ENCODE measurements around the gene RRP1B.

GRCh38 chr21:43723648-43724047 is 64.3 kb downstream of the RRP1B start:
- TF ChIP-seq POLR2A (IDR thresholded peaks at IDR 0.05) (no peak), CTCF (IDR thresholded peaks at IDR 0.05) (no peak)
